Measurements from ENCODE around the gene TOB1.

Gene TOB1

DNA sequence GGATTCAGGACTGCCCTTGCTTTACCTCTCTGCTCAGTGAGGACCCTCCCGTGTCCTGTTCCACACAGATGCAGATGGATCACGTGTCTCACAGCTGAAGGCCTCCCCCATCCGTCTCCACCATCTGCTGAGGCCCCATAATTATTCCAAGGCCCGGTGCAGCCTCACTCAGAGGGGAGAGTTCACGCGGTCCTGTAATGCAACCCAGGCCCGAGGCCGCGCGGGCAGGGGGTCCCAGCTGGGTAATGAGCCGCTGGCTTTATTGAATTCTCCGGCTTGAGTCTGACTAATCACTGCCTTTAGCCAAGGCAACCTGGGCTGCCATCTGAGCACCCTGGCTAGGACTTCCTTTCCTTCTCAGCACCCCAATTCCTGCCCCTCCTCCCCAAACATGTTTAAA, 35.2 kb downstream of the TOB1 start:
- H3K27me3 ChIP-seq (ENCODE audit: control insufficient read depth, insufficient read depth, low read length, poor library complexity, severe bottlenecking), result no peaks in the 10 kb centered on the region
- H3K4me3 ChIP-seq (ENCODE audit: insufficient read depth, low read depth, low read length), result no peak overlapping the region
- 25 to 32% methylated on average over 12 of the region's 12 CpGs for WGBS, 2 experiments
- no peaks in the 10 kb centered on the region for H3K36me3 ChIP-seq (ENCODE audit: control insufficient read depth, insufficient read depth, low read length)
- H3K27ac ChIP-seq (ENCODE audit: insufficient read depth, low read depth, low read length, poor library complexity, severe bottlenecking), result no peak overlapping the region
- no peaks in the 10 kb centered on the region for H3K9me3 ChIP-seq (ENCODE audit: control insufficient read depth, low read length)
- peaks cover 44% of the 10 kb centered on the region for H3K4me1 ChIP-seq (ENCODE audit: control insufficient read depth, insufficient read depth, low read length)

DNA sequence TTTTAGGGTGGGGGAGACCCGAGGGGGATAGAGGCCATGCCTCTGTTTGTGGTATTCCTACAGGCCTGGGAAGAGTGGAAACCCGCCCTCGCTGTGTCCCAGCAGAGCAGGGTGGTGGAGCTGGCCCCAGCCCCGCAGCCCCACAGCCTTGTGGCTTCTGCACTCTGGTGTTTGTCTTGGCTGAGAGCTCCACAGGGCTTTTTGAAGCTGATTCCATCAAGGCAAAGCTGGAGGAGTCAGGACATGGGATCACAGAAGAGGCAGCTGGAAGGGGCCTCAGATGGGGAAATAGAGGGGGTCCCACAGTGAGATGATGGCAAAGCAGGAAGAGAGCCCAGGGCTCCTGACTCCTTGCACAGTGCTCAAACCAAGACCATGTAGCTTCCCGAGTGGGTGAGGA, 35.8 kb downstream of the TOB1 start:
- Histone ChIP-seq H3K9me3 (ENCODE audit: control insufficient read depth, low read length) (no peaks in the 10 kb centered on the region), H3K27me3 (ENCODE audit: control insufficient read depth, insufficient read depth, low read length, poor library complexity, severe bottlenecking) (no peaks in the 10 kb centered on the region), H3K4me3 (ENCODE audit: insufficient read depth, low read depth, low read length) (no peak overlapping the region), H3K4me1 (ENCODE audit: control insufficient read depth, insufficient read depth, low read length) (peaks cover 38% of the 10 kb centered on the region), H3K27ac (ENCODE audit: insufficient read depth, low read depth, low read length, poor library complexity, severe bottlenecking) (no peak overlapping the region), H3K36me3 (ENCODE audit: control insufficient read depth, insufficient read depth, low read length) (no peaks in the 10 kb centered on the region)
- 88 to 92% methylated on average over 5 of the region's 5 CpGs for WGBS, 2 experiments

DNA sequence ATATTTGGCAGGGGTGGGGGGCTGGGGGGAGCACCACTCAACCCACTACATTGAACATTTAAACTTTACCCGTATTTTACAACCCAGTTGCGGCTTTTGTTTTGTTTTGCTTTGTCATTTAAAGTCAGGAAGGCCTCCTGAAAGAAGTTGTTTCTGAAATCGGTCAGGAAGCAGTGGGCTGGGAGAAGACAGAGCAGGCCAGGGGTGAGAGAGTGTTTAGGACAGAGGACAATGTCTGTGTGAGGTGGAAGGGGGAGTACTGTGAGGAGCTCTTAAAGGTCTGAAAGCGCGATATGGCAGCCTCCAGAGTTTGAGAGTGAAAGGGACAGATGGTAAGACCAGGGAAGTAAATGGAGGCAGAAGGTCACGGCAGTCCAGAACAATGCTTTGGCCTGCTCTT, 36.8 kb downstream of the TOB1 start:
- Histone ChIP-seq H3K4me3 (ENCODE audit: insufficient read depth, low read depth, low read length) (no peak overlapping the region), H3K27me3 (ENCODE audit: control insufficient read depth, insufficient read depth, low read length, poor library complexity, severe bottlenecking) (no peaks in the 10 kb centered on the region), H3K27ac (ENCODE audit: insufficient read depth, low read depth, low read length, poor library complexity, severe bottlenecking) (no peak overlapping the region), H3K36me3 (ENCODE audit: control insufficient read depth, insufficient read depth, low read length) (no peaks in the 10 kb centered on the region), H3K4me1 (ENCODE audit: control insufficient read depth, insufficient read depth, low read length) (peaks cover 28% of the 10 kb centered on the region), H3K9me3 (ENCODE audit: control insufficient read depth, low read length) (no peaks in the 10 kb centered on the region)
- 47 to 48% methylated on average over 5 to 6 of the region's 6 CpGs for WGBS, 2 experiments

- H3K4me3 ChIP-seq (ENCODE audit: insufficient read depth, low read depth, low read length), result no peak overlapping the region
- H3K4me1 ChIP-seq (ENCODE audit: control insufficient read depth, insufficient read depth, low read length), result peaks cover 22% of the 10 kb centered on the region
- H3K27ac ChIP-seq (ENCODE audit: insufficient read depth, low read depth, low read length, poor library complexity, severe bottlenecking), result no peak overlapping the region
- no peaks in the 10 kb centered on the region for H3K9me3 ChIP-seq (ENCODE audit: control insufficient read depth, low read length)
- H3K27me3 ChIP-seq (ENCODE audit: control insufficient read depth, insufficient read depth, low read length, poor library complexity, severe bottlenecking), result no peaks in the 10 kb centered on the region
- H3K36me3 ChIP-seq (ENCODE audit: control insufficient read depth, insufficient read depth, low read length), result no peaks in the 10 kb centered on the region
- WGBS, 2 experiments, result 87 to 91% methylated on average over 6 of the region's 6 CpGs
Measured at GRCh38 chr17:50828508-50829170, 37.5 kb downstream of the TOB1 start.

- no peaks in the 10 kb centered on the region for H3K27me3 ChIP-seq (ENCODE audit: control insufficient read depth, insufficient read depth, low read length, poor library complexity, severe bottlenecking)
- no peaks in the 10 kb centered on the region for H3K36me3 ChIP-seq (ENCODE audit: control insufficient read depth, insufficient read depth, low read length)
- H3K4me1 ChIP-seq (ENCODE audit: control insufficient read depth, insufficient read depth, low read length), result peaks cover 4% of the 10 kb centered on the region
- no peak overlapping the region for H3K27ac ChIP-seq (ENCODE audit: insufficient read depth, low read depth, low read length, poor library complexity, severe bottlenecking)
- no peak overlapping the region for H3K4me3 ChIP-seq (ENCODE audit: insufficient read depth, low read depth, low read length)
- H3K9me3 ChIP-seq (ENCODE audit: control insufficient read depth, low read length), result no peaks in the 10 kb centered on the region
Measured at GRCh38 chr17:50825188-50825587, 41.0 kb downstream of the TOB1 start.

GRCh38 chr17:50824429-50824828, 41.7 kb downstream of the TOB1 start:
- peaks cover 2% of the 10 kb centered on the region for H3K4me1 ChIP-seq (ENCODE audit: control insufficient read depth, insufficient read depth, low read length)
- no peaks in the 10 kb centered on the region for H3K9me3 ChIP-seq (ENCODE audit: control insufficient read depth, low read length)
- no peaks in the 10 kb centered on the region for H3K27me3 ChIP-seq (ENCODE audit: control insufficient read depth, insufficient read depth, low read length, poor library complexity, severe bottlenecking)
- no peak overlapping the region for H3K4me3 ChIP-seq (ENCODE audit: insufficient read depth, low read depth, low read length)
- no peak overlapping the region for H3K27ac ChIP-seq (ENCODE audit: insufficient read depth, low read depth, low read length, poor library complexity, severe bottlenecking)
- 86 to 95% methylated on average over 2 of the region's 2 CpGs for WGBS, 2 experiments
- no peaks in the 10 kb centered on the region for H3K36me3 ChIP-seq (ENCODE audit: control insufficient read depth, insufficient read depth, low read length)

DNA sequence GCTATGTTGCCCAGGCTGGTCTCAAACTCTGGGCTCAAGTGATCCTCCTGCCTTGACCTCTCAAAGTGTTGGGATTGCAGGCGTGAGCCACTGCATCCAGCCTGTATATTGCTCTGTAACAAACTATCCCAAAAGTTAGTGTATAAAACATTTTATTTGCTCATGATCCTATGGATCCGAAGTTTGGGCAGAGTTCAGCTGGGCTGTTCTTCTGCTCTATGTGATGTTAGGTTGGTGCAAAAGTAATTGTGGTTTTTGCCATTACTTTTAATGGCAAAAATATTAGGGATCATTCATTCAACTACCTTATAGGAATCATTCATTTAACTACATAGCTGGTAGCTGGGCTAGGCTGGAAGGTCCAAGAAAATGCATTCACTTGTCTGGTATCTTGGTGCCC, 43.6 kb downstream of the TOB1 start:
- H3K27me3 ChIP-seq (ENCODE audit: control insufficient read depth, insufficient read depth, low read length, poor library complexity, severe bottlenecking), result no peaks in the 10 kb centered on the region
- WGBS, 2 experiments, result 95 to 100% methylated on average over 2 of the region's 2 CpGs
- H3K4me1 ChIP-seq (ENCODE audit: control insufficient read depth, insufficient read depth, low read length), result no peaks in the 10 kb centered on the region
- H3K9me3 ChIP-seq (ENCODE audit: control insufficient read depth, low read length), result no peaks in the 10 kb centered on the region
- H3K27ac ChIP-seq (ENCODE audit: insufficient read depth, low read depth, low read length, poor library complexity, severe bottlenecking), result no peak overlapping the region
- no peaks in the 10 kb centered on the region for H3K36me3 ChIP-seq (ENCODE audit: control insufficient read depth, insufficient read depth, low read length)
- no peak overlapping the region for H3K4me3 ChIP-seq (ENCODE audit: insufficient read depth, low read depth, low read length)

GRCh38 chr17:50820651-50821050, 45.5 kb downstream of the TOB1 start:
- Histone ChIP-seq H3K36me3 (ENCODE audit: control insufficient read depth, insufficient read depth, low read length) (no peaks in the 10 kb centered on the region), H3K27ac (ENCODE audit: insufficient read depth, low read depth, low read length, poor library complexity, severe bottlenecking) (no peak overlapping the region), H3K9me3 (ENCODE audit: control insufficient read depth, low read length) (no peaks in the 10 kb centered on the region), H3K27me3 (ENCODE audit: control insufficient read depth, insufficient read depth, low read length, poor library complexity, severe bottlenecking) (no peaks in the 10 kb centered on the region), H3K4me1 (ENCODE audit: control insufficient read depth, insufficient read depth, low read length) (no peaks in the 10 kb centered on the region), H3K4me3 (ENCODE audit: insufficient read depth, low read depth, low read length) (no peak overlapping the region)
- WGBS, 2 experiments, result 84 to 85% methylated on average over 10 of the region's 10 CpGs

DNA sequence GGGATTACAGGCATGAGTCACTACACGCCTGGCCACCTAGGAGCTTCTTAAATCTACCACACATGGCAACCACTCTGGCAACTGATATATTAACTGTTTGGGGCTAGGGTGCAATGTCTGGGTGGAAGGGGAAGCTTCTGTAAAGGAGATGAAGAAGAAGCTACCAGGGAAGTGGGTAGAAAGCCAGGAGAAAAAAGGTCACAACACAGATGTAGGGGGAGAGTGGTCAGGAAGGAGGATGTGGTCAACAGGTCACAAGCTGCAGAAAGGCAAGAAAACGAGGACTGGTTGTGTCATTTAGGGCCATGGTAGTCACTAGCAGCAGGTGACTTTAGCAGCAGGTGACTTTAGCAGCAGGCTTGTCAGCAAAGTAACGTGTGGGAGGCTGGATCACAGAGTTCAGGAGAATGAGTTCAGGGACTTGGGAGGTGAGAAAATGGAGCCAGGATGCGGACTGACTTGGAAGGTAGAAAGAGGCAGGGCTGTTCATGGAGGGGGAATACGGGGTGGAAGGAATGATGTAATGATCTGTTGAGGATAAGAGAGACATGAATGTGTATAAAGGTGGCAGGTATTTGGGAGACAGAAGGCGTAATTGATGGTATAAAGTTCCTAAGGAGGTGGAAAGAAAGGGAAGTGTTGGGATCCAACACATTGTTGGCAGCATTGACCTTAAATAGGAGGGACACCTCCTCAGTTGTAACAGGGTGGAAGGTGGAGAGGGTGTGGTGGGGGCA, 47.1 kb downstream of the TOB1 start:
- no peak overlapping the region for H3K27ac ChIP-seq (ENCODE audit: insufficient read depth, low read depth, low read length, poor library complexity, severe bottlenecking)
- WGBS, 2 experiments, result 73 to 75% methylated on average over 6 of the region's 6 CpGs

GRCh38 chr17:50818261-50818660, 47.9 kb downstream of the TOB1 start:
- Histone ChIP-seq H3K36me3 (ENCODE audit: control insufficient read depth, insufficient read depth, low read length) (no peaks in the 10 kb centered on the region), H3K27me3 (ENCODE audit: control insufficient read depth, insufficient read depth, low read length, poor library complexity, severe bottlenecking) (no peaks in the 10 kb centered on the region), H3K4me3 (ENCODE audit: insufficient read depth, low read depth, low read length) (no peak overlapping the region), H3K27ac (ENCODE audit: insufficient read depth, low read depth, low read length, poor library complexity, severe bottlenecking) (no peak overlapping the region), H3K9me3 (ENCODE audit: control insufficient read depth, low read length) (no peaks in the 10 kb centered on the region), H3K4me1 (ENCODE audit: control insufficient read depth, insufficient read depth, low read length) (no peaks in the 10 kb centered on the region)
- 88 to 93% methylated on average over 3 to 4 of the region's 4 CpGs for WGBS, 2 experiments

More for the DNA sequence above, 47.1 kb downstream of the TOB1 start:
- Histone ChIP-seq H3K27me3 (ENCODE audit: control insufficient read depth, insufficient read depth, low read length, poor library complexity, severe bottlenecking) (no peaks in the 10 kb centered on the region), H3K4me3 (ENCODE audit: insufficient read depth, low read depth, low read length) (no peak overlapping the region), H3K4me1 (ENCODE audit: control insufficient read depth, insufficient read depth, low read length) (no peaks in the 10 kb centered on the region), H3K9me3 (ENCODE audit: control insufficient read depth, low read length) (no peaks in the 10 kb centered on the region), H3K36me3 (ENCODE audit: control insufficient read depth, insufficient read depth, low read length) (no peaks in the 10 kb centered on the region)

Data from ectodermal cell (in vitro differentiated cells).